ENCODE results near the gene PTER. TPM values are rescaled to one million over a fixed set of nuclear protein-coding genes. Genes with fewer than 3 reads are reported as not detected.
A peak's percentile ranks its signal among the peaks of the same experiment; 100 is the strongest.

PTER gene, protein sequence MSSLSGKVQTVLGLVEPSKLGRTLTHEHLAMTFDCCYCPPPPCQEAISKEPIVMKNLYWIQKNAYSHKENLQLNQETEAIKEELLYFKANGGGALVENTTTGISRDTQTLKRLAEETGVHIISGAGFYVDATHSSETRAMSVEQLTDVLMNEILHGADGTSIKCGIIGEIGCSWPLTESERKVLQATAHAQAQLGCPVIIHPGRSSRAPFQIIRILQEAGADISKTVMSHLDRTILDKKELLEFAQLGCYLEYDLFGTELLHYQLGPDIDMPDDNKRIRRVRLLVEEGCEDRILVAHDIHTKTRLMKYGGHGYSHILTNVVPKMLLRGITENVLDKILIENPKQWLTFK
- total RNA-seq = 10 to 100 TPM in 3 of 4 donors, 1 to 10 TPM in 1; 7.1 to 19.5 (median 12.8) TPM

- no peak for TF ChIP-seq CTCF (IDR thresholded peaks at IDR 0.05)
- ATAC-seq (ENCODE audit: low FRiP score) = peak; percentile 100
- peak; percentile 98 for DNase-seq (ENCODE audit: low spot score)
Measured at GRCh38 chr10:16436758-16437539, at the start of gene PTER. PTER (plus strand) TSS chr10:16437010; CDS start chr10:16484385, 47,375 bp downstream.

GRCh38 chr10:16392531-16393069 lies 44.2 kb upstream of the PTER start:
- TF ChIP-seq CTCF (IDR thresholded peaks at IDR 0.05) = no peak
- ATAC-seq (ENCODE audit: low FRiP score) (no peak), DNase-seq (ENCODE audit: low spot score) (no peak)

DNA sequence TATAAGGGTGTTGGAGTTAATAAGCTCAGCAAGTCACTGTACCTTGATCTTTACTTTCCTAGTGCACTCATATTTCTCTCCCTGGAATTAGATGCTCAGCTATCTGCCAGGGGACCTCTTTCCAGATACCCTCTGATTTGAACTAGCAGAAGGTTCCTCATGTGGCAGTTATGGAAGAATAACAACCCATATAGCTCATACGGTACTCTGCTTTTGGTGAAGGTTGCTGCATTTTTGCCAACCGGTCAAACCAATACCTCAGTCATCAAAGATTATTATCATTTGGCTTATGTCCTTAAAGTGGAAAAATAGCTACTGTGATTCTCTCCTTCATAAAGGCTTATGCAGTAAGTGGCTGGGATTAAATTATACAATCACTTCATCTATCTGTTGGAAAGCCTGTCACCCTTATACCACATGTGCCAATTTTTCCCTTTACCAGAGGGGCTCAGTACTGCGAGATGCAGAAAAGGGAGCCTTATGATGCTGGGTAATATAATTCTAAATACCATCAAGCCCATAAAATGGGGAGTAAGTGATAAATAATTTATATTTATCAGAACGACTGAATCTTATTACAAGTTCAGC lies 43.4 kb upstream of the PTER start:
- no peak for TF ChIP-seq CTCF (IDR thresholded peaks at IDR 0.05)
- ATAC-seq (ENCODE audit: low FRiP score) (no peak), DNase-seq (ENCODE audit: low spot score) (no peak)

DNA sequence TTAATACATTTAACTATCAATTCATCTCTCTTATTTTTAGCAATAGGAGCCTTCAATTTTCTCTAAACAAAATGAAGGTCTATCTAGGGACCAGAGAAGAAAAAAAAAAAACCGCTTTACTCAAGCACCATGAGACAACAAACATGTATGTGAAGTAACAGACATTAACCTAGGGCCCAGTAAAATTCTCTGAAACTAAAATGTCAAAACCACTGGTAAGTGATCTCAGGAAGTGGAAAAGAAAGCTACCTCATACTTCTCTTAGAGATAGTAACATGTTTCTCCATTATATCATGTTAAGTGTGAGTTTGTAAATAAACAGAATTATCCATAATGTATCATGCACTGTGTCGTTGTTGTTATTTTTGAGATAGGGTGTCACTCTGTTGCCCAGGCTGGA lies 35.4 kb upstream of the PTER start:
- DNase-seq (ENCODE audit: low spot score) (no peak), ATAC-seq (ENCODE audit: low FRiP score) (no peak)
- TF ChIP-seq CTCF (IDR thresholded peaks at IDR 0.05) = no peak

GRCh38 chr10:16408379-16408778 lies 28.4 kb upstream of the PTER start:
- ATAC-seq (ENCODE audit: low FRiP score) = no peak

GRCh38 chr10:16417341-16417740 lies 19.5 kb upstream of the PTER start:
- ATAC-seq (ENCODE audit: low FRiP score) (no peak), DNase-seq (ENCODE audit: low spot score) (no peak)
- no peak for TF ChIP-seq CTCF (IDR thresholded peaks at IDR 0.05)

More at GRCh38 chr10:16408379-16408778, 28.4 kb upstream of the PTER start:
- no peak for TF ChIP-seq CTCF (IDR thresholded peaks at IDR 0.05)
- DNase-seq (ENCODE audit: low spot score) = no peak

Measured in omental fat pad (tissue), 4 donors.